GM23248 (cell line): Measurements from ENCODE around the gene CDRT15. TPM values are rescaled to one million over a fixed set of nuclear protein-coding genes. Genes with fewer than 3 reads are reported as not detected.
"Not testable (repeated sequence)": the region's sequence is repeated elsewhere in the genome, so short reads cannot be mapped to it uniquely, and the experiment has no call there.

ENCODE experiments used
- DNase-seq: peaks from one replicate; pipeline ENCODE4 v3.0.0-alpha.2; 2015
- H2AFZ ChIP-seq: fragments of 200-600 bp; sonication (generic); 2 replicates; pipeline ENCODE4 v1.6.1; 2016; ENCODE audit warnings: antibody characterized with exemption
- H3F3A ChIP-seq: fragments of 200-600 bp; sonication (generic); 2 replicates; pipeline ENCODE4 v1.6.1; 2016; ENCODE audit warnings: mild to moderate bottlenecking, antibody characterized with exemption, mixed run types; ENCODE audit not compliant: insufficient read depth
- H3K27ac ChIP-seq: fragments of 200-600 bp; sonication (generic); 2 replicates; pipeline ENCODE4 v1.5.1; 2016; ENCODE audit warnings: mild to moderate bottlenecking
- H3K27me3 ChIP-seq: fragments of 200-600 bp; sonication (generic); replicated peaks from 2 replicates; pipeline ENCODE4 v1.6.1; 2016; ENCODE audit warnings: mild to moderate bottlenecking; ENCODE audit not compliant: insufficient read depth
- H3K36me3 ChIP-seq: fragments of 200-600 bp; sonication (generic); 2 replicates; pipeline ENCODE4 v1.6.1; 2016; ENCODE audit warnings: low read depth, mild to moderate bottlenecking
- H3K4me1 ChIP-seq: fragments of 200-600 bp; sonication (generic); 2 replicates; pipeline ENCODE4 v1.6.1; 2016; ENCODE audit warnings: mild to moderate bottlenecking; ENCODE audit not compliant: insufficient read depth
- H3K4me2 ChIP-seq: fragments of 200-600 bp; sonication (generic); one replicate; pipeline ENCODE4 v1.6.1; 2016; ENCODE audit warnings: mild to moderate bottlenecking; ENCODE audit not compliant: unreplicated experiment
- H3K4me3 ChIP-seq: fragments of 200-600 bp; sonication (generic); 2 replicates; pipeline ENCODE4 v1.5.1; 2016; ENCODE audit warnings: mild to moderate bottlenecking
- H3K79me2 ChIP-seq: fragments of 200-600 bp; sonication (generic); 2 replicates; pipeline ENCODE4 v1.6.1; 2016; ENCODE audit warnings: mild to moderate bottlenecking; ENCODE audit not compliant: insufficient read depth
- H3K9ac ChIP-seq: fragments of 200-600 bp; sonication (generic); 2 replicates; pipeline ENCODE4 v1.6.1; 2016; ENCODE audit warnings: mild to moderate bottlenecking
- H3K9me2 ChIP-seq: fragments of 200-600 bp; sonication (generic); 2 replicates; pipeline ENCODE4 v1.6.1; 2016; ENCODE audit warnings: mixed run types, mild to moderate bottlenecking, moderate library complexity; ENCODE audit not compliant: insufficient read depth
- H3K9me3 ChIP-seq: fragments of 200-600 bp; sonication (generic); one replicate; pipeline ENCODE4 v1.6.1; 2017; ENCODE audit warnings: low read depth
- H4K20me1 ChIP-seq: fragments of 200-600 bp; sonication (generic); 2 replicates; pipeline ENCODE4 v1.6.0; 2016; ENCODE audit not compliant: insufficient read depth
- EZH2 ChIP-seq: fragments of 200-600 bp; sonication (generic); IDR thresholded peaks from 2 replicates; pipeline ENCODE4 v1.6.1; 2018; ENCODE audit warnings: antibody characterized with exemption, mild to moderate bottlenecking; ENCODE audit not compliant: insufficient read depth, poor library complexity, severe bottlenecking
- EZH2phosphoT487 ChIP-seq: fragments of 200-600 bp; sonication (generic); IDR thresholded peaks from 2 replicates; pipeline ENCODE4 v1.6.1; 2018; ENCODE audit warnings: antibody characterized with exemption, moderate library complexity, mild to moderate bottlenecking, low read depth; ENCODE audit not compliant: insufficient read depth
- whole genome bisulfite sequencing, 2 experiments: methylation state at CpG; one replicate each; pipeline ENCODE4 v1.1.6; 2015 to 2017; ENCODE audit warnings: low lambda C conversion rate in 2 of 2, low coverage in 1 of 2; ENCODE audit errors: missing lambda C conversion rate in 2 of 2; 5-methylcytosine and 5-hydroxymethylcytosine counted together
- in situ Hi-C: fragments of 300-500 bp; cut with MboI; formaldehyde crosslinking; loops from 2 replicates; pipeline ENCODE4 v1.15.0; 2020
- polyA plus RNA-seq: library from polyadenylated mRNA; unstranded; fragments of >200 nt; fragmentation: Nextera tagmentation; extraction: Ambion mirVana; gene quantifications from 2 replicates; pipeline ENCODE4 v1.2.1, GENCODE V29; 2016
- total RNA-seq: library from RNA; depleted of rRNA; stranded (reverse); fragments of >200 nt; shearing (Covaris generic); gene quantifications from 2 replicates; pipeline ENCODE4 v1.2.3, GENCODE V29; 2014

The CDRT15 gene
- total and polyA plus RNA-seq, 2 experiments from 2014 or later, result not detected

GRCh38 chr17:14196377-14196997 lies 40.2 kb downstream of the CDRT15 start:
- DNase-seq, result no peak
- peaks cover 5% of the 10 kb centered on the region; the same call in 1 of the 2 replicates for H3K4me1 ChIP-seq
- no peak overlapping the region for H2AFZ ChIP-seq
- H3K36me3 ChIP-seq, result no peaks in the 10 kb centered on the region
- no peaks in the 10 kb centered on the region for H3K9me3 ChIP-seq
- no peaks in the 10 kb centered on the region for H3K9me2 ChIP-seq
- in situ Hi-C loops, result no loop called here
- no peak overlapping the region for H3K9ac ChIP-seq
- no peak for TF ChIP-seq EZH2phosphoT487
- no peak for TF ChIP-seq EZH2
- no peaks in the 10 kb centered on the region for H3F3A ChIP-seq
- H3K27me3 ChIP-seq, result no peaks in the 10 kb centered on the region
- H3K27ac ChIP-seq, result no peak overlapping the region
- H3K79me2 ChIP-seq, result no peaks in the 10 kb centered on the region
- H3K4me3 ChIP-seq, result no peak overlapping the region
- H3K4me2 ChIP-seq, result no peak overlapping the region
- 97 to 99% methylated on average over 4 of the region's 4 CpGs for WGBS, 2 experiments
- H4K20me1 ChIP-seq, result no peaks in the 10 kb centered on the region

DNA sequence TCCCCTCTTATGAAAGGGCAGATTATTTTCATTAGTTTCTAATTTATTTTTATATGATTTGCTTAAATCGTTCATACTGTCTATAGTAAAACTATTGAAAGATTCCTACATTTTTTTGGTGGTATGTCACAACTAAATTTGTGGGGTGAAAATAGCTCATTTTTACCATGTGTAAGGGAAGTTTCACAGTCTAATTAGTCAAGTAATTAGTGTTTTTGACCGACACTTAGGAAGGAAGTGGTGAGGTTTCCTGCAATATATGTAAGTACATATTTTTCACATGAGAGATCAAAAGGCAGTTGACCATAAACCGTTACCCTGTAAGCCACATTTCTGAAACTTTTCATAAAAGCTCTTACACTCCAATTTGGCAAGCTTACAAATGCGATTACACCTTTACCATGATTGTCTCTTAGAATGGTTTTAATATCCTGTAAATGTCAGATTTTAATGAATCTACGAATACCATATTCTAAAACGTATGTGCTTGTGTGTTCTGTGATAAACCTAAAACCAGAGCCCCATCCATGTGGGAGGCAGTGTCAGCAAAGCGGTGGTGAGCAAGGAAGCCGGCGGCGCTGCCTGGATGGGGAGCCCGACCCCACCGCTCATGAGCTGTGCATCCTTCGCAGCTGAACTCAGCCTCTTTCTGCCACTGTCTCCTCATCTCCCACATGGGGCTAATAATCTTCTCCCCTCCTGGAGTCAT lies 43.9 kb downstream of the CDRT15 start:
- H3K79me2 ChIP-seq, in situ Hi-C loops: not testable (repeated sequence)
- WGBS, 2 experiments, result 94 to 96% methylated on average over 13 of the region's 13 CpGs

DNA sequence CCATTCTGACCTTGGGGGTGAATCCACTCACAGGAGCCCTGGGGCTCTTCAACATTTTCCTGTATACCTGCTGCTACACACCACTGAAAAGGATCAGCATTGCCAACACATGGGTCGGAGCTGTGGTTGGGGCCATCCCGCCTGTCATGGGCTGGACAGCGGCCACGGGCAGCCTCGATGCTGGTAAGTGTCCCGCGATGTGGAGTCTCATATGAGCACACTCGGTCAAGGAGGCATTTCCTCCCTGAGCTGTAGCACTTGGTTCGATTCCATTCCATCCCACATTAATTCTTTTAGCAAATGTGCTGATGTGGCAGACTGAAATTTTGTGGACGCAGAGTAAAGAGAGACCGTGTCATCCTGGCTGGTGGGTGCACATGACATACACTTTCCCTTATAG lies 44.6 kb downstream of the CDRT15 start:
- H3K27me3 ChIP-seq, H3K36me3 ChIP-seq, H3K4me2 ChIP-seq, H3K9ac ChIP-seq, H3K9me3 ChIP-seq, H3K4me1 ChIP-seq, H2AFZ ChIP-seq, DNase-seq, H3K9me2 ChIP-seq, H3K27ac ChIP-seq, H3K4me3 ChIP-seq, H4K20me1 ChIP-seq, H3F3A ChIP-seq, in situ Hi-C loops, H3K79me2 ChIP-seq: not testable (repeated sequence)
- WGBS, 2 experiments, result 91 to 93% methylated on average over 10 to 11 of the region's 11 CpGs

More for the DNA sequence above, 43.9 kb downstream of the CDRT15 start:
- not testable (repeated sequence) for H3F3A ChIP-seq, DNase-seq, H3K9me3 ChIP-seq, H3K27ac ChIP-seq, H3K4me3 ChIP-seq, H4K20me1 ChIP-seq, H2AFZ ChIP-seq, H3K4me1 ChIP-seq, H3K27me3 ChIP-seq, H3K36me3 ChIP-seq, H3K9ac ChIP-seq, H3K4me2 ChIP-seq, H3K9me2 ChIP-seq

DNA sequence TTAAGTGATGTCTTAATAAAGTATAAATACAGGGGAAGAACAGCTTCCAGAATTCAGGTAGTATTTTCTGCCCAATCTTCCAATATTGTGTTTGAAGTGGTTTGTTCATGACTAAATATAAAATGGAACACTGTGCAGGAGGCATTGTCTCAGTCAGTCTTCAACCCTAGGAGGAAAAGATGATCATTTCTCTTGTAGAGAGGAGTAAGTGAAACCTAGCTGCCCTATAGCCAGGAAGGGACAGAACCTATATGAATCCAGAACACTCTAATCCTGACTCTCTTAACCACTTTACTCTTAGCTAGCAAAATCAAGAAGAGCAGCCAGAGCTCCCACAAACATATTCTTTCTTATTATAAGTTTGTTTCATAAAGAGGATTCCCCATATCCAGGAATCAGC lies 45.2 kb downstream of the CDRT15 start:
- H2AFZ ChIP-seq, H3K36me3 ChIP-seq, H3K4me3 ChIP-seq, H3K79me2 ChIP-seq, H3K4me2 ChIP-seq, H3K4me1 ChIP-seq, H4K20me1 ChIP-seq, H3K9me2 ChIP-seq, H3K9me3 ChIP-seq, DNase-seq, H3K9ac ChIP-seq, H3K27me3 ChIP-seq, H3K27ac ChIP-seq, in situ Hi-C loops, H3F3A ChIP-seq: not testable (repeated sequence)

GRCh38 chr17:14190774-14191173 lies 45.9 kb downstream of the CDRT15 start:
- H2AFZ ChIP-seq, H3K27ac ChIP-seq, H3K4me2 ChIP-seq, H3K4me3 ChIP-seq, H3K79me2 ChIP-seq, DNase-seq, in situ Hi-C loops, H3F3A ChIP-seq, H3K9ac ChIP-seq, H3K36me3 ChIP-seq, H3K27me3 ChIP-seq, H3K9me3 ChIP-seq, H4K20me1 ChIP-seq, H3K4me1 ChIP-seq, H3K9me2 ChIP-seq: not testable (repeated sequence)
- WGBS, 2 experiments, result 78 to 100% methylated on average over 1 of the region's 1 CpG

- DNase-seq, H3K27me3 ChIP-seq, H3F3A ChIP-seq, H3K36me3 ChIP-seq, H3K9me2 ChIP-seq, H3K9ac ChIP-seq, H4K20me1 ChIP-seq, H3K79me2 ChIP-seq, H3K9me3 ChIP-seq, H3K4me2 ChIP-seq, in situ Hi-C loops, H3K27ac ChIP-seq, H3K4me1 ChIP-seq, H3K4me3 ChIP-seq, H2AFZ ChIP-seq: not testable (repeated sequence)
- WGBS, 2 experiments, result 90 to 92% methylated on average over 2 to 3 of the region's 4 CpGs
These were observed 50.2 kb downstream of the CDRT15 start for GRCh38 chr17:14186443-14186842.
